Activated CD8-positive, alpha-beta memory T cell treated with anti-CD3 and anti-CD28 coated beads for 4 hours (primary cell): ENCODE results near the gene VIPR2.

ENCODE experiments used
- DNase-seq, 2 donors: peaks; one replicate each; pipeline ENCODE4 v3.0.0-alpha.2; 2020; ENCODE audit warnings: low read depth in 2 of 2

The VIPR2 gene

DNA sequence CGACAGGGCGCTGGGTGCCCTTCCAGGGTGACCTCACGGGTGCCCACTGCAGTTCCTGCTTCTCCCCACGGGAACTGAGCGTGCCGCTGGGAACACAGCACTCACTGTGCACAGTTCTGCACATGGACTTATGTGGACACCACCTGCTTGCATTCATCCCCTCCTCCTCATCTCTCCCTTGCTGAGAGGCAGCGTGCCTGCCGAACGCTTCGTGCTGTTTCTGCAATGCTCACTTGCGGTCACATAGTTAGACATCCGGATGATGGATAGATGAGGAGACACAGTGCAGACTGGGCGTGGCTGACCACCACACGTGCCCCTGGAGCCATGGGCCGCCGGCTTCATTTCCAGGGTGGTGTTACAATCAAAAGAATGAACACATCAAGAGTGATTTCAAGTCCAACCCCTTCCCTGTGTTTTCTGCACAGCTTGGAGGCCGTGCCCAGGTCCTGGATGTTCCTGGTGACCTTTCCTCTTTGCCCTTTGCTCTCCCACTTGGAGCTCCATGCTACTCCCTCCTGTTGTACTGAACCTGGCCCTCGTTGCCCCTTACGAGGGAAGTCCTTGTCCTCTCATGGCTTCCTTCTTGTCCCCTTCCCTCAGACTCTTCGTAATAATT is 119.4 kb downstream of the VIPR2 start:
- DNase-seq: no peak

DNA sequence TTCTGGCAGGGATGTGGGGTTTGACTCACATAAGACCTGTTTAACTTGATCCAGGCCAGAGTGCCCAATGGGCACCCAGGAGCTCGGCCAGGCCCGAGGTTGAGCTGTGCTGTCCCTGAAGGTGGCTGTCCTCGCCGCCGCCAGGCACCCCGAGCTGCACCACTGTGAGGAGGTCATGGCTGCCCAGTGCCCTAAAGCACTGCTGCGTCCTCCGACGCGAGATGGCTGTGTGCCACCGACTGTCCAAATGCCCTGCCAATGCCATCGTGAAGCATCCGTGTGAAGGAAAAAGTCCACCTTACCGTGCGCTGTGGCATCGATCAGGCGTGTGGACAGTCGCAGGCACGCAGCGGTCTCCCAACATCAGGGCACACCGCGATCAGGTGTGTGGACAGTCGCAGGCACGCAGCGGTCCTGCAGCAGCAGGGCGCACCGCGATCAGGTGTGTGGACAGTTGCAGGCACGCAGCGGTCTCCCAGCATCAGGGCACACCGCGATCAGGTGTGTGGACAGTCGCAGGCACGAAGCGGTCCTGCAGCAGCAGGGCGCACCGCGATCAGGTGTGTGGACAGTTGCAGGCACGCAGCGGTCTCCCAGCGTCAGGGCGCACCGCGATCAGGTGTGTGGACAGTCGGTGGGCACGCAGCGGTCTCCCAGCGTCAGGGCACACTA is 120.3 kb downstream of the VIPR2 start:
- DNase-seq: no peak

GRCh38 chr7:159023746-159024145 is 120.9 kb downstream of the VIPR2 start:
- no peak for DNase-seq

DNA sequence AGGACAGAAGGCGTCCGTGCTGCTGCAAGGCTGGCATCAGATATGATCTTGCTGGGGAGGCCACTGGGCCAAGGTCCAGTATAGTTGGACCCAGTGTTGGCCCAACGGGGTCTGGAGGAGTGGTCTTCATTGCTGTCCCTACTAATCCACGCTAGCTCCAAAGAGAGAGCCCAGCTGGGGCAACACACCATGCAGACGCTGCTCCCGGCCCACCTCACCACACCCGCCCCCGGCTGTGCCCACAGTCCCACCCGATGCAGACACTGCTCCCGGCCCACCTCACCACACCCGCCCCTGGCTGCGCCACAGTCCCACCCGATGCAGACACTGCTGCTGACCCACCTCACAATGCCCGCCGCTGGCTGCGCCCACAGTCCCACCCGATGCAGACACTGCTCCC is 121.5 kb downstream of the VIPR2 start:
- DNase-seq: no peak

DNA sequence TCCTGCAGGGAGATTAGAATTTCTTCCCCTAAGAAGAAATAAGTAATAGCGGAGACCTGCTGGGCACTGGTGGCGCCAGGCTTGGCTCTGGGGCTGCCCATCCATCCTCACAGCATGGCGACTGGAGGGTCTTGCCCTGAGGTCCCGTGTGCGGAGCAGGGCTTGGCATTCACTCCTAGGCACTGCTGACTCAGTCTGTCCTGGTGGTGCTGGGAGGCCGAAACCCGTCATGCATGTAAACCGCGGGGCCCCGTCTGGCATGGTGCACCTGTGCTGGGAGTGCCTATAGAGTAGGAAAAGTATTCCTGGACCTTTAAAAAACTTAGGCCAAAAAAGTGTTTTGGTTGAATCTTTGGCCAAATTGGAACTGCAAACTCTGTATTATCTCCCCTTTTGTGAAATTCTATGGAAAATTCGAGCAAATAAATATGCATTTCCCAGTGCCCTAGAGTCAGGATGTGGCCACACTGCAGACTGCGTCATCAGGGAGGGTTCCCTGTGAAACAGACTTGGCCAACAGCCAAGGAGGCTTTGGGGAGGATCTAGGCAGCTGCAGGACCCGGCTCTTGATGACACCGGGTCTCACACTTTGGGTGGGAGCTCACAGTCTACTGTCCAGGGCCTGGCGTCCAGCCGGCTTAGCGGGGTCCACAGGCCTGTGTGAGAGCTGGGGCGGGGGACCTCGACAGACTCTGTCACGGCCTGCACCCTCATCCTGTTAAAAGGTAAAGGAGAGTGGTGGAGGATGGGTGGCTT is 122.3 kb downstream of the VIPR2 start:
- no peak for DNase-seq

GRCh38 chr7:159020987-159021386 is 123.7 kb downstream of the VIPR2 start:
- DNase-seq: no peak

- no peak for DNase-seq
These were observed 125.6 kb downstream of the VIPR2 start for GRCh38 chr7:159019111-159019510.

DNA sequence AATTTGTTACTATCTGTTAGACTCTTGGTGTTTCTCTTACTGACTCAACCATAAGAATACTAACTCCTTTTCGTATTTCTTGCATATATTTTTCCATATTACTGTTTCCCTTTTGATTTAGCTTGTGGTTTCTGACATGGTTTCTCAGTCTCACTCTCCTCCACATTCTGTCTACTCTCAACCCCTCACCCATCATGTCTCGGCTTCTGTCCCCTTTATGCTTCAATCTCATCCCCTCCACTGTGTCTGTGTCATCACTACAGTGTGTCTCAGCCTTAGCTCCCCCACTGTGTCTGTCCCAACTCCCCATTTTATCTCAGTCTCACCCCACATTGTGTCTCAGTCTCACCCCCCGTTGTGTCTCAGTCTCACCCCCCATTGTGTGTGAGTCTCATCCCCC is 126.9 kb downstream of the VIPR2 start:
- DNase-seq: no peak

DNA sequence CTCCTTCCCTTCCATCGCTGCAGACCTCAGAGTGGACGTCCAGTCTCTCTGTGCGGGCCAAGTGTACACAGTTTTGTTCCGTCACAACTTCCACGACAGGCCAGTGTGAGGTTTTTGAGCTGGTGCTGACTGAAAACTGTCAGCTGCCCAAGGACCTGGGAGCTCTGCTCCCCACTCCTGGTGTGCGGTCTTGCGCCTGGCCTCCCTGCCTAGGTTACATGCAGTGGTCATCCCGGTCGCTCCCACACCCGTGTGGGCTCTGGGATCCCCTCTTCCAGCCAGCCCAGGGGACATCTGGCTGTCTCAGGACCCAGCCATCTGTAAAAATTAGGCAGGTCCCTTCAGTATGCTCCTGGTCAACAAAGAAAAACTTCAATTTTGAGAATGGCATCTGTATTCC is 127.5 kb downstream of the VIPR2 start:
- DNase-seq: no peak

DNA sequence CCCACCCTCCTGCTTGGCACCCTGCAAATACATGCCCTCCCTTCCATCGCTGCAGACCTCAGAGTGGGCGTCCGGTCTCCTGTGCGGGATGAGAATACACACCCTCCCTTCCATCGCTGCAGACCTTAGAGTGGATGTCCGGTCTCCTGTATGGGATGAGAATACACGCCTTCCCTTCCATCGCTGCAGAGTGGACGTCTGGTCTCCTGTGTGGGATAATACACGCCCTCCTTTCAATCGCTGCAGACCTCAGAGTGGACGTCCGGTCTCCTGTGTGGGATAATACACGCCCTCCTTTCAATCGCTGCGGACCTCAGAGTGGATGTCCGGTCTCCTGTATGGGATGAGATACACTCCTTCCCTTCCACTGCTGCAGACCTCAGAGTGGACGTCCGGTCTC is 128.1 kb downstream of the VIPR2 start:
- no peak for DNase-seq

- no peak for DNase-seq
These were observed 128.9 kb downstream of the VIPR2 start for GRCh38 chr7:159015454-159016410.

DNA sequence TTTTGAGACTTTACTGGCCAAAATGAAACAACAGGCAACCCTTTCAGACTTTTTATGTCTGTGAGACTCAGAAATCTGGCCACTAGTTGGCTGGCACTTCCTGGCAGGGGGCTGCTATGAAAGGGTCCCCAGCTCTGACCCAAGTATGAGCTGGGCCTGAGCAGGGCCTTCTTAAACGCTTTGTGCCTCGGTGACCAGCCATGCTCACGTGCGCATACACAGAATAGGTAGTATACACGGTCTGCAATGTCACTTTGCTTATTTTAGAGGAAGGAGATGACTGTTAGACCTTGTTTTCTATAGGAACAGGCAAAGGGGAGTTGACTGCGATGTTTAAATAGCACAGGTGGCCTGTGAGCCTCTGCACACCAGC is 129.6 kb downstream of the VIPR2 start:
- DNase-seq: no peak

DNA sequence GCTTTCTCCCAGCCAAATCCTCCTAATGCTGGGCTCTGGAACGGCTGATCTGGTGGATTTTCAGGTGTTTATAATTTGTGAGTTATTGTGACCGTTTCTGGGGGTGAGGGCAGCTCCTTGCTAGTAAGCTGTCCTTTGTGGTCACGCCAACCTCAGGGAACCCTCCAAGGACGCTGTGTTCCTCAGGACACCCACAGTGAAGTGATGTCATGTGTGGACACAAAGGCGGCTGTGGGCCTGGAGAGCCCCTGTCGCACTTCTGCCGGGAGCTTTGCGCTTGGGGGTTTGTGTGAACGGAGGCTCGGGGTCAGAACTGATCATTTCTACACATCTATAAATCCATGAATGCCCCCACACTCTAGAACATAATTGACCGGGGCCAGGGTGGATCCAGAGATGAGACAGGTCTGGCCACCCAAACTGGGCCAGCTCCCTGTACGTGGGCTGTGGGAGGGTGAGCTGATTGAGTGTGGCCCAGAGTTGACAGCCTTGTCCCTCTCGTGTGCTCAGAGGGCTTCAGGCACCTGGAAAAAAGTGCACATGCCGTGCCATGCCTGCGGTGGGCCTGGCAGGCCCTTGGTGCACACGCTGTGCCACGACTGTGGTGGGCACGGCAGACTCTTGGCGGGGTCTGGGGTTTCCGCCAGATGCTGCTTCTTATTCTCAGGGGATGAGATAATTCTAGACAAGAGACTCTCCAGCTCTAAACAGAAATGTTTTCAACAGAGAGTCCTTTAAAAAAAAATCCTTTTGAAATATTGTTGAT is 130.2 kb downstream of the VIPR2 start:
- no peak for DNase-seq

- DNase-seq: no peak
These were observed 130.8 kb downstream of the VIPR2 start for GRCh38 chr7:159013825-159014289.

- no peak for DNase-seq
These were observed 131.4 kb downstream of the VIPR2 start for GRCh38 chr7:159013181-159013690.

DNA sequence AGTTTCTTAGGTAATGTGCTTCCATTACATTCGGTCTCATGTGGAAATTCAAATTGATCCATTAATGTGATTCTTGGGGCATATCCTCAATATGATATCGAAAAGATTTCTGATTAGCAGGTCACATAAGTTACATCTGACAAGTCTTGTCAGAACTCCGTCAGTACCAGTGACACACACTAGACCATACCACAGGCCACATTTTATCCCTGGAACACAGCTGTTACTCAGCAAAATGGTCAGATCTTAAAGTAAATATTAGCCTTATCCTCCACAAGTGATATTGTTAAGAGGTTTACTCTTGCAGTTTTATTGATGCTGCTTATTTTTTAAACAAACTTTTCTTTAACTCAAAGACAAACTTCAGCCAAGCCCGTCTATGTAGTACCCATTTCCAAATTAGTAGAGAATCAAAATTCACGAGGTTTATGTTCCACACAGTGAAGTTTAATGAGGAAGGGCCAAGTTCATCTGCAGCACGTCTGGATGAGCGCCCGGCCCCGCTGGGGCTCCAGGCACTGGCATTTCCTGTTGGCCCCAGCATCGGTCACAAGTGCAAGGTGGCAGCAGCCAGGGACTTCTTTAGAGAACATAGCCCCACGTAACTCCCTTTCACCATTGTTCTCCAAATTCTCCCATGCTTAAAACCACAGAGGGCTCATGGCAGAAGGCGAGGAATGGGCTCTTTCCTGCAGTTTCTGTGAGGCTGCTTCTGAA is 132.2 kb downstream of the VIPR2 start:
- DNase-seq: no peak

DNA sequence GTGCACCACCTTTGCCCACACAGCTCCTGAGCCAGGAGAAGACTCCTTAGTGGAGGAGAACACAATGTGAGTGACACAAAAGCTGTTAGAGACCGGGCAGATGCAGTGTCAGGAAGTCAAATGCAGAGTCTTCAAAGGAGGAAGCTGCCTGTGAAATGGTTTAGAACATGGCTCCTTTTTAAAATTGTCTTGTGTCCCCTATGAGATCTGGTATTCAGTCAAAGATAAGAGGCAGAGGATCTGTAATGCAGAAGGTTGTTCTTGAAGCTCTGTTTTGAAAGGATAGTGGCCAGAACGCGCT is 133.0 kb downstream of the VIPR2 start:
- DNase-seq: no peak

DNA sequence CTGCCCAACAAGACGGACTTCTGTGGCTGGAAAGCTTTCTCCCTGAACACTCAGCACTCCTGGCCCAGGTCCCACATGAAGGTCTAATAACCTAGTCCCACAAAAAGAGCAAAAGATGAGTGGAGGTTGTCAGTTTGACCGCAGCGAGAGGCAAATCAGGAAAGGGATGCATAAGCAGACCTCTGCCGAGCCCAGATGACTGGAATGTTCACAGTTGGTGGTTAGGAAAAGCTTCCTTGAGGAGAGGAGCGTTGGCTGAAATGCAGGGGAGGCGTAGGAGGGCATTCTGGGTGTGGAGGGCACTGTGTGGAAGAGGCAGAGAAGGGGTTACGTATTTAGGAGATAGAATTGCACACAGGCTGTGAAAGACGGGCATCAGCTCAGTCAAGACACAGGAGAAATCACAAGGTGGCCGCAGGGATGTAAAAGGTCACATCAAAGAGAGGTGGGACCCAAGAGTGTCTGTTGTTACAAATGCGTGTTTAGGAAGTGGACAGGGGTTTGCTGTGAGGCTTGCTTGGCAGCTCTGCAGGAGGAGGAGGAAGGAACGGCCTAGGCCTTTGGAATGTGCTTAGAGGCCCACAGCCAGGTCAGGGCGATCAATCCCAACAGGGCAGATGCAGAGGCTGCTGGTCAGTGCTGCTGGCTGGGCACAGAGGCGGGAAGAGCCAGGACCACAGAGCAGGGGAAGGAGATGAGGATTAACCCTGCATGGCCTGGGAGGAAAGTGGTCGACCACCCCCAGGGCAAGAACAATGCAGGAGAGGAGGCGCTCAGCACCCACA is 133.5 kb downstream of the VIPR2 start:
- DNase-seq: no peak

DNA sequence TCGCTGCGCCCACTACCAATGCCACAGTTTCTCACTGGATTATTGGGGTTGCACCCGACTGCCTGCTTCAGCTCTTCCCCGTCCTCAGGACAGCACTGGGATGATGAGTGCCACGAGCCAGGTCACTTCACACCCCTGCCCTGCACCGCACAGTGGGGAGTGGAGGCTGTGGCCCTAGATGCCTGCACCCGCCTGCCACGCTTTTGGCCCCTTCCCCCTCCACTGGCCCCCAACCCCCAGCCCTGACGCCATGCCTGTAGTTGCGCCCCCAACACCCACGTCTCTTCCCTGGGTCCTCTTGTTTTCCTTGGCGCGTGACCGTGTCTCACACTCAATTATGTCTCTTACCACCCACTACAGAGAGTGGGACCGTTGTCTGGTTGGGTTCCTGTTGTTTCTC is 134.3 kb downstream of the VIPR2 start:
- DNase-seq: no peak

DNA sequence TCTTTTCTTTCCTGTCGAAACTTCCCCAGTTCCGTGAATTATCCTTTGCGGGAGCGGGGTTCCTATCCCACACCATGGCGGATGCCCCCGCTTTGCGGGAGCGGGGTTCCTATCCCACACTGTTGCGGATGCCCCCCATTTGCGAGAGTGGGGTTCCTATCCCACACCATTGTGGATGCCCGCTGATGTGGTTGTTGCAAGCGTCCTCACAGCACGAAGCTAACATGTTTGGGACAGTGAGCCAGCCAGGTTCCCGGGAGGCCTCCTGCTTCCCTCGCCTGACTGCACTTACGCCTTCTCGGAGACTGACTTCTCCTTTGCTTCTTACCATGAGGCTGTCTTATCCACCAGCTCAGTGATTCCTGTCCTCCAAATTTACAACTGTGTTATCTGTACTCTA is 134.7 kb downstream of the VIPR2 start:
- no peak for DNase-seq
